IMR-90 (cell line): ENCODE data around the gene ACSL3. TPM values are rescaled to one million over a fixed set of nuclear protein-coding genes. Genes with fewer than 3 reads are reported as not detected.

ENCODE experiments used
- ATAC-seq: fragments of 200-7000 bp; cut with Tn5 transposase; 2 replicates; pipeline ENCODE4 v1.9.1; 2020; ENCODE audit warnings: low read depth, mild to moderate bottlenecking, moderate library complexity
- BruUV-seq: library from RNA; stranded (reverse); fragments of 400-500 nt; replicated peaks from 2 replicates; lab custom pipeline; 2021; lab: Mats Ljungman, UMichigan
- CTCF ChIA-PET: fragments of 300-600 bp; formaldehyde crosslinking; extraction: SDS; loops from one replicate; lab custom pipeline; 2021; ENCODE audit warnings: antibody characterized with exemption; lab: Yijun Ruan, JAX
- POLR2A ChIA-PET: fragments of 300-600 bp; sonication (Branson Sonifier 250); formaldehyde crosslinking; loops from one replicate; lab custom pipeline; 2022; ENCODE audit warnings: antibody characterized with exemption; ENCODE audit not compliant: unreplicated experiment; lab: Charles Lee
- DNase-seq: peaks from one replicate; pipeline ENCODE4 v3.0.0; 2013
- H2AFZ ChIP-seq: replicated peaks from 2 replicates; pipeline ENCODE3; 2013; ENCODE audit warnings: low read length, mild to moderate bottlenecking; ENCODE audit not compliant: poor library complexity
- H2AK5ac ChIP-seq: 2 replicates; pipeline ENCODE4 v1.6.1; 2013; ENCODE audit warnings: low read depth, low read length, inconsistent platforms
- H2AK9ac ChIP-seq: replicated peaks from 2 replicates; pipeline ENCODE3; 2013; ENCODE audit warnings: mild to moderate bottlenecking, low read depth, low read length, moderate library complexity; ENCODE audit not compliant: poor library complexity
- H2BK120ac ChIP-seq: 2 replicates; pipeline ENCODE4 v1.6.1; 2013; ENCODE audit warnings: low read depth, low read length, inconsistent platforms
- H2BK15ac ChIP-seq: 3 replicates; pipeline ENCODE4 v1.6.1; 2013; ENCODE audit warnings: low read depth, low read length, inconsistent platforms
- H2BK20ac ChIP-seq: 2 replicates; pipeline ENCODE4 v1.6.1; 2013; ENCODE audit warnings: low read depth, mild to moderate bottlenecking, inconsistent platforms, low read length, moderate library complexity
- H2BK5ac ChIP-seq: 2 replicates; pipeline ENCODE4 v1.6.1; 2013; ENCODE audit warnings: mild to moderate bottlenecking, low read depth, low read length, inconsistent platforms; ENCODE audit not compliant: poor library complexity, severe bottlenecking
- H3K14ac ChIP-seq: replicated peaks from 2 replicates; pipeline ENCODE4 v1.6.1; 2013; ENCODE audit warnings: low read depth, low read length, inconsistent platforms
- H3K18ac ChIP-seq: 2 replicates; pipeline ENCODE4 v1.6.1; 2013; ENCODE audit warnings: low read depth, low read length, control low read depth
- H3K23ac ChIP-seq: 2 replicates; pipeline ENCODE4 v1.6.1; 2013; ENCODE audit warnings: low read depth, low read length, inconsistent platforms
- H3K27ac ChIP-seq: 2 replicates; pipeline ENCODE4 v1.5.1; 2013; ENCODE audit warnings: mild to moderate bottlenecking, control low read depth, low read length; ENCODE audit not compliant: insufficient read depth
- H3K27me3 ChIP-seq: 2 replicates; pipeline ENCODE4 v1.6.1; 2013; ENCODE audit warnings: low read length; ENCODE audit not compliant: control insufficient read depth, insufficient read depth
- H3K36me3 ChIP-seq: 2 replicates; pipeline ENCODE4 v1.6.1; 2013; ENCODE audit warnings: low read length, mixed read lengths; ENCODE audit not compliant: control insufficient read depth, insufficient read depth
- H3K4ac ChIP-seq: 2 replicates; pipeline ENCODE4 v1.6.1; 2013; ENCODE audit warnings: low read depth, low read length, inconsistent platforms
- H3K4me1 ChIP-seq: 2 replicates; pipeline ENCODE4 v1.6.1; 2013; ENCODE audit warnings: low read length, mixed read lengths; ENCODE audit not compliant: control insufficient read depth, insufficient read depth
- H3K4me2 ChIP-seq: 2 replicates; pipeline ENCODE4 v1.6.1; 2013; ENCODE audit warnings: low read depth, mild to moderate bottlenecking, control low read depth, low read length, moderate library complexity
- H3K4me3 ChIP-seq: 2 replicates; pipeline ENCODE4 v1.5.1; 2013; ENCODE audit warnings: low read depth, mild to moderate bottlenecking, control low read depth, low read length, moderate library complexity; ENCODE audit not compliant: insufficient read depth
- H3K56ac ChIP-seq: 2 replicates; pipeline ENCODE4 v1.6.1; 2013; ENCODE audit warnings: low read length, inconsistent platforms; ENCODE audit not compliant: insufficient read depth; ENCODE audit errors: extremely low read depth
- H3K79me1 ChIP-seq, 2 experiments: 2 replicates each; pipeline ENCODE4 v1.6.1; 2013; ENCODE audit warnings: low read length in 2 of 2, inconsistent platforms in 1 of 2, low read depth in 1 of 2
- H3K9ac ChIP-seq: 2 replicates; pipeline ENCODE4 v1.6.1; 2013; ENCODE audit warnings: low read depth, low read length, control low read depth
- H3K9me1 ChIP-seq: 2 replicates; pipeline ENCODE4 v1.6.1; 2013; ENCODE audit warnings: low read length, inconsistent platforms; ENCODE audit not compliant: insufficient read depth
- H3K9me3 ChIP-seq: 2 replicates; pipeline ENCODE4 v1.6.1; 2013; ENCODE audit warnings: low read length; ENCODE audit not compliant: control insufficient read depth, insufficient read depth
- H4K20me1 ChIP-seq: 2 replicates; pipeline ENCODE4 v1.6.1; 2013; ENCODE audit warnings: low read length, inconsistent platforms; ENCODE audit not compliant: insufficient read depth
- H4K5ac ChIP-seq: 2 replicates; pipeline ENCODE4 v1.6.1; 2013; ENCODE audit warnings: mild to moderate bottlenecking, low read depth, low read length, control low read depth
- H4K8ac ChIP-seq, 2 experiments: 2 replicates each; pipeline ENCODE4 v1.6.1; 2013; ENCODE audit warnings: low read depth in 2 of 2, low read length in 2 of 2, control low read depth in 1 of 2, inconsistent platforms in 1 of 2
- H4K91ac ChIP-seq: 2 replicates; pipeline ENCODE4 v1.6.1; 2013; ENCODE audit warnings: low read depth, low read length, inconsistent platforms; ENCODE audit not compliant: insufficient read depth
- BHLHE40 ChIP-seq: fragments of 150-350 bp; IDR thresholded peaks from 2 replicates; pipeline ENCODE4 v1.6.1; 2016; ENCODE audit warnings: mild to moderate bottlenecking, low read depth, low read length
- CEBPB ChIP-seq: IDR thresholded peaks from 2 replicates; pipeline ENCODE4 v1.6.1; 2012; ENCODE audit warnings: low read depth, low read length, improper control_type of control experiment
- CHD1 ChIP-seq: IDR thresholded peaks from 2 replicates; pipeline ENCODE4 v1.6.1; 2012; ENCODE audit warnings: low read depth, low read length, improper control_type of control experiment
- ELK1 ChIP-seq: fragments of 150-350 bp; IDR thresholded peaks from 2 replicates; pipeline ENCODE4 v1.6.1; 2016; ENCODE audit warnings: low read depth, mild to moderate bottlenecking, low read length, moderate library complexity, borderline replicate concordance
- FOS ChIP-seq: fragments of 150-350 bp; IDR thresholded peaks from 2 replicates; pipeline ENCODE4 v1.6.1; 2016; ENCODE audit warnings: low read depth, low read length
- MAFK ChIP-seq: IDR thresholded peaks from 2 replicates; pipeline ENCODE4 v1.6.1; 2012; ENCODE audit warnings: low read depth, low read length, improper control_type of control experiment
- MAZ ChIP-seq: IDR thresholded peaks from 2 replicates; pipeline ENCODE4 v1.6.1; 2012; ENCODE audit warnings: low read depth, mild to moderate bottlenecking, low read length, improper control_type of control experiment, moderate library complexity, borderline replicate concordance
- MXI1 ChIP-seq: IDR thresholded peaks from 2 replicates; pipeline ENCODE4 v1.6.1; 2012; ENCODE audit warnings: low read depth, mild to moderate bottlenecking, low read length, moderate library complexity, borderline replicate concordance
- POLR2A ChIP-seq: IDR thresholded peaks from 2 replicates; pipeline ENCODE4 v1.6.1; 2012; ENCODE audit warnings: mild to moderate bottlenecking, low read depth, low read length
- RAD21 ChIP-seq: IDR thresholded peaks from 2 replicates; pipeline ENCODE4 v1.6.1; 2012; ENCODE audit warnings: low read length, improper control_type of control experiment
- RFX5 ChIP-seq: IDR thresholded peaks from 2 replicates; pipeline ENCODE4 v1.8.0; 2012; ENCODE audit warnings: low read depth, mild to moderate bottlenecking, low read length, moderate library complexity
- SMC3 ChIP-seq: fragments of 150-350 bp; IDR thresholded peaks from 2 replicates; pipeline ENCODE4 v1.6.1; 2016; ENCODE audit warnings: low read depth, mild to moderate bottlenecking, antibody characterized with exemption, low read length, moderate library complexity
- WGBS, 2 experiments: methylation state at CpG; one replicate each; pipeline versions ENCODE4 v1.1.5 to v1.1.7; 2013; ENCODE audit warnings: missing lambda C conversion rate in 2 of 2; ENCODE audit not compliant: insufficient read length in 1 of 2; ENCODE audit errors: extremely low coverage in 2 of 2; 5-methylcytosine and 5-hydroxymethylcytosine counted together
- dilution Hi-C: fragments of 300-500 bp; cut with HindIII; formaldehyde crosslinking; loops from one replicate; pipeline ENCODE4 v1.14.3; 2018; ENCODE audit warnings: low sequenced_read_pairs; ENCODE audit not compliant: unreplicated experiment
- in situ Hi-C: fragments of 300-500 bp; cut with MboI; formaldehyde crosslinking; loops from 3 replicates; pipeline ENCODE4 v1.14.3; 2019; ENCODE audit warnings: low sequenced_read_pairs, inconsistent platforms, mixed read lengths
- intact Hi-C: fragments of 100-400 bp; cut with micrococcal nuclease; formaldehyde crosslinking; loops from 2 replicates; pipeline ENCODE4 v1.10.0; 2022
- polyA plus RNA-seq, 3 experiments: library from polyadenylated mRNA; depleted of rRNA; stranded (reverse); fragments of >200 nt; gene quantifications; 2 replicates each; pipeline ENCODE4 v1.2.3, GENCODE V29; 2012; ENCODE audit warnings: low replicate concordance in 1 of 3
- total RNA-seq: library from RNA; depleted of rRNA; stranded (reverse); fragments of >200 nt; gene quantifications from 2 replicates; pipeline ENCODE4 v1.2.3, GENCODE V29; 2012
- TF ChIP-seq, protein P1 (sequence below): conservative IDR thresholded peaks from 2 replicates; pipeline ENCODE4 v1.5.1; 2012; ENCODE audit warnings: mild to moderate bottlenecking, low read depth, low read length, improper control_type of control experiment
- TF ChIP-seq, protein P2 (sequence below): fragments of 150-350 bp; IDR thresholded peaks from 2 replicates; pipeline ENCODE4 v1.6.1; 2017; ENCODE audit warnings: mild to moderate bottlenecking, antibody characterized with exemption, low read length, low read depth

The ACSL3 gene
- total and polyA plus RNA-seq, 2 of the 4 experiments (the other 2 are of a cell fraction) = 31.0 to 84.2 TPM

- Histone ChIP-seq H3K27ac (no peak overlapping the region), H3K4ac (peak overlapping the region; percentile 61; the same call in 1 of the 2 replicates), H3K4me2 (peak overlapping the region; percentile 65; the same call in 1 of the 2 replicates), H4K91ac (0 out of 2 replicates have a peak overlapping the region, but pooled peaks have one; percentile 17), H2BK20ac (peak overlapping the region; percentile 89), H3K9ac (no peak overlapping the region), H3K4me3 (no peak overlapping the region), H3K27me3 (no peaks in the 10 kb centered on the region), H2BK5ac (peak overlapping the region; percentile 90), H2AFZ (no peak overlapping the region), H3K14ac (peak overlapping the region; percentile 80; the same call in 1 of the 2 replicates), H3K56ac (0 out of 2 replicates have a peak overlapping the region, but pooled peaks have one; percentile 17), H2BK15ac (0 out of 3 replicates have a peak overlapping the region, but pooled peaks have one; percentile 50), H3K79me1 (peaks cover 17 to 55% of the 10 kb centered on the region in 2 experiments; a peak in 3 of 4 replicates), H3K36me3 (peaks cover 27% of the 10 kb centered on the region), H3K9me3 (no peaks in the 10 kb centered on the region), H4K8ac (peak overlapping the region in 1 of 2 experiments; percentile 44; a peak in 1 of 4 replicates), H4K5ac (peak overlapping the region; percentile 28; the same call in 1 of the 2 replicates), H2AK5ac (peak overlapping the region; percentile 22; the same call in 1 of the 2 replicates), H2BK120ac (peak overlapping the region; percentile 78), H4K20me1 (no peaks in the 10 kb centered on the region; the same call in 1 of the 2 replicates), H3K18ac (peak overlapping the region; percentile 49; the same call in 1 of the 2 replicates), H3K23ac (no peak overlapping the region; the same call in 1 of the 2 replicates), H3K9me1 (peaks cover 11% of the 10 kb centered on the region), H2AK9ac (no peak overlapping the region), H3K4me1 (peaks cover 12% of the 10 kb centered on the region)
- peak; percentile 96 for DNase-seq
- ChIA-PET POLR2A (no interaction called here), CTCF (no interaction called here)
- in situ Hi-C loops = no loop called here
- WGBS, 2 experiments = 0% methylated on average over 1 of the region's 2 CpGs; no CpG with 5 or more reads in 1 of the 2 experiments
- intact Hi-C loops = no loop called here
- ATAC-seq = peak; percentile 95
- BruUV-seq = no TSS peak
- dilution Hi-C loops = no loop called here
- TF ChIP-seq SMC3 (no peak), CEBPB (peak; percentile 29; the same call in 1 of the 2 replicates), RAD21 (no peak), MAZ (no peak), POLR2A (no peak), MXI1 (no peak), CHD1 (no peak), MAFK (no peak), BHLHE40 (peak; percentile 71), RFX5 (no peak), ELK1 (no peak), FOS (peak; percentile 96)
- TF ChIP-seq, protein P1, sequence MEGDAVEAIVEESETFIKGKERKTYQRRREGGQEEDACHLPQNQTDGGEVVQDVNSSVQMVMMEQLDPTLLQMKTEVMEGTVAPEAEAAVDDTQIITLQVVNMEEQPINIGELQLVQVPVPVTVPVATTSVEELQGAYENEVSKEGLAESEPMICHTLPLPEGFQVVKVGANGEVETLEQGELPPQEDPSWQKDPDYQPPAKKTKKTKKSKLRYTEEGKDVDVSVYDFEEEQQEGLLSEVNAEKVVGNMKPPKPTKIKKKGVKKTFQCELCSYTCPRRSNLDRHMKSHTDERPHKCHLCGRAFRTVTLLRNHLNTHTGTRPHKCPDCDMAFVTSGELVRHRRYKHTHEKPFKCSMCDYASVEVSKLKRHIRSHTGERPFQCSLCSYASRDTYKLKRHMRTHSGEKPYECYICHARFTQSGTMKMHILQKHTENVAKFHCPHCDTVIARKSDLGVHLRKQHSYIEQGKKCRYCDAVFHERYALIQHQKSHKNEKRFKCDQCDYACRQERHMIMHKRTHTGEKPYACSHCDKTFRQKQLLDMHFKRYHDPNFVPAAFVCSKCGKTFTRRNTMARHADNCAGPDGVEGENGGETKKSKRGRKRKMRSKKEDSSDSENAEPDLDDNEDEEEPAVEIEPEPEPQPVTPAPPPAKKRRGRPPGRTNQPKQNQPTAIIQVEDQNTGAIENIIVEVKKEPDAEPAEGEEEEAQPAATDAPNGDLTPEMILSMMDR = no peak
- TF ChIP-seq, protein P2, sequence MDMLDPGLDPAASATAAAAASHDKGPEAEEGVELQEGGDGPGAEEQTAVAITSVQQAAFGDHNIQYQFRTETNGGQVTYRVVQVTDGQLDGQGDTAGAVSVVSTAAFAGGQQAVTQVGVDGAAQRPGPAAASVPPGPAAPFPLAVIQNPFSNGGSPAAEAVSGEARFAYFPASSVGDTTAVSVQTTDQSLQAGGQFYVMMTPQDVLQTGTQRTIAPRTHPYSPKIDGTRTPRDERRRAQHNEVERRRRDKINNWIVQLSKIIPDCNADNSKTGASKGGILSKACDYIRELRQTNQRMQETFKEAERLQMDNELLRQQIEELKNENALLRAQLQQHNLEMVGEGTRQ = peak; percentile 41; the same call in 1 of the 2 replicates
Observed at GRCh38 chr2:222919841-222920526, 59.1 kb downstream of the ACSL3 start.
